ENCODE data around the gene AGPAT1. TPM values are rescaled to one million over a fixed set of nuclear protein-coding genes. Genes with fewer than 3 reads are reported as not detected.

AGPAT1 gene
- total RNA-seq, 2 donors from 2014 or later, result 43.0 to 53.1 TPM

GRCh38 chr6:32220021-32220420 is 44.1 kb upstream of the AGPAT1 start:
- H3K4me3 ChIP-seq, result no peak overlapping the region
- no peaks in the 10 kb centered on the region for H3K36me3 ChIP-seq
- no peak overlapping the region for H3K27ac ChIP-seq
- ATAC-seq (ENCODE audit: insufficient number of reproducible peaks, low FRiP score, low read depth) (no peak), DNase-seq (ENCODE audit: low spot score) (no peak)
- no peaks in the 10 kb centered on the region for H3K4me1 ChIP-seq (ENCODE audit: control insufficient read depth in 1 of 2, low read depth in 2 of 2)
- no peaks in the 10 kb centered on the region for H3K27me3 ChIP-seq (replicated peaks; ENCODE audit: insufficient read depth)
- TF ChIP-seq, protein P1, sequence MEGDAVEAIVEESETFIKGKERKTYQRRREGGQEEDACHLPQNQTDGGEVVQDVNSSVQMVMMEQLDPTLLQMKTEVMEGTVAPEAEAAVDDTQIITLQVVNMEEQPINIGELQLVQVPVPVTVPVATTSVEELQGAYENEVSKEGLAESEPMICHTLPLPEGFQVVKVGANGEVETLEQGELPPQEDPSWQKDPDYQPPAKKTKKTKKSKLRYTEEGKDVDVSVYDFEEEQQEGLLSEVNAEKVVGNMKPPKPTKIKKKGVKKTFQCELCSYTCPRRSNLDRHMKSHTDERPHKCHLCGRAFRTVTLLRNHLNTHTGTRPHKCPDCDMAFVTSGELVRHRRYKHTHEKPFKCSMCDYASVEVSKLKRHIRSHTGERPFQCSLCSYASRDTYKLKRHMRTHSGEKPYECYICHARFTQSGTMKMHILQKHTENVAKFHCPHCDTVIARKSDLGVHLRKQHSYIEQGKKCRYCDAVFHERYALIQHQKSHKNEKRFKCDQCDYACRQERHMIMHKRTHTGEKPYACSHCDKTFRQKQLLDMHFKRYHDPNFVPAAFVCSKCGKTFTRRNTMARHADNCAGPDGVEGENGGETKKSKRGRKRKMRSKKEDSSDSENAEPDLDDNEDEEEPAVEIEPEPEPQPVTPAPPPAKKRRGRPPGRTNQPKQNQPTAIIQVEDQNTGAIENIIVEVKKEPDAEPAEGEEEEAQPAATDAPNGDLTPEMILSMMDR (IDR thresholded peaks at IDR 0.05), result no peak
- H3K9me3 ChIP-seq, result no peaks in the 10 kb centered on the region

- Histone ChIP-seq H3K27ac (no peak overlapping the region), H3K4me3 (no peak overlapping the region), H3K36me3 (no peaks in the 10 kb centered on the region), H3K4me1 (ENCODE audit: control insufficient read depth in 1 of 2, low read depth in 2 of 2) (no peaks in the 10 kb centered on the region), H3K9me3 (no peaks in the 10 kb centered on the region), H3K27me3 (replicated peaks; ENCODE audit: insufficient read depth) (no peaks in the 10 kb centered on the region)
- DNase-seq (ENCODE audit: low spot score), result no peak
- no peak for ATAC-seq (ENCODE audit: insufficient number of reproducible peaks, low FRiP score, low read depth)
- TF ChIP-seq, protein P1 (IDR thresholded peaks at IDR 0.05), result no peak
Observed at GRCh38 chr6:32218167-32218566, 42.3 kb upstream of the AGPAT1 start.

GRCh38 chr6:32216998-32217397 is 41.1 kb upstream of the AGPAT1 start:
- H3K4me3 ChIP-seq, result no peak overlapping the region
- TF ChIP-seq, protein P1 (IDR thresholded peaks at IDR 0.05), result no peak
- ATAC-seq (ENCODE audit: insufficient number of reproducible peaks, low FRiP score, low read depth), result no peak
- no peaks in the 10 kb centered on the region for H3K9me3 ChIP-seq
- no peak for DNase-seq (ENCODE audit: low spot score)
- no peaks in the 10 kb centered on the region for H3K27me3 ChIP-seq (replicated peaks; ENCODE audit: insufficient read depth)
- H3K27ac ChIP-seq, result no peak overlapping the region
- no peaks in the 10 kb centered on the region for H3K4me1 ChIP-seq (ENCODE audit: control insufficient read depth in 1 of 2, low read depth in 2 of 2)
- H3K36me3 ChIP-seq, result no peaks in the 10 kb centered on the region

DNA sequence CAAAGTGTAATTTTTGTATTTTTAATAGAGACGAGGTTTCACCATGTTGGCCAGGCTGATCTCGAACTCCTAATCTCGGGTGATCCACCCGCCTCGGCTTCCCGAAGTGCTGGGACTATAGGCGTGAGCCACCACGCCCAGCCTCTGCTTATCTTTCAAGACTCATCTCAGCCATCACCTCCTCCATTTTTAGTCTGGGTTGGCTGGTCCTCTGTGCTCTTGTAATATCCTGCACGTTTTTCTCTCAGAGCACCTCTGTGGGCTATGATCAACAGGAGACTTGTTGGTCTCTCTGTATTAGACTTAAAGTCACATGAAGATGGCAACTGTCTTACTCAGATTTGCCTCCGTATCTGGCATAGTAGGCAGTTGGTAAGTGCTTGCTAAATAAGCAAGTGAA is 40.4 kb upstream of the AGPAT1 start:
- Histone ChIP-seq H3K36me3 (no peaks in the 10 kb centered on the region), H3K27me3 (replicated peaks; ENCODE audit: insufficient read depth) (no peaks in the 10 kb centered on the region), H3K27ac (no peak overlapping the region), H3K9me3 (no peaks in the 10 kb centered on the region), H3K4me3 (no peak overlapping the region), H3K4me1 (ENCODE audit: control insufficient read depth in 1 of 2, low read depth in 2 of 2) (no peaks in the 10 kb centered on the region)
- ATAC-seq (ENCODE audit: insufficient number of reproducible peaks, low FRiP score, low read depth) (no peak), DNase-seq (ENCODE audit: low spot score) (no peak)
- TF ChIP-seq, protein P1 (IDR thresholded peaks at IDR 0.05), result no peak

- H3K4me3 ChIP-seq, result no peak overlapping the region
- H3K36me3 ChIP-seq, result no peaks in the 10 kb centered on the region
- ATAC-seq (ENCODE audit: insufficient number of reproducible peaks, low FRiP score, low read depth) (no peak), DNase-seq (ENCODE audit: low spot score) (no peak)
- no peaks in the 10 kb centered on the region for H3K27me3 ChIP-seq (replicated peaks; ENCODE audit: insufficient read depth)
- H3K9me3 ChIP-seq, result no peaks in the 10 kb centered on the region
- TF ChIP-seq, protein P1 (IDR thresholded peaks at IDR 0.05), result no peak
- H3K27ac ChIP-seq, result no peak overlapping the region
- no peaks in the 10 kb centered on the region for H3K4me1 ChIP-seq (ENCODE audit: control insufficient read depth in 1 of 2, low read depth in 2 of 2)
Observed at GRCh38 chr6:32215617-32216016, 39.7 kb upstream of the AGPAT1 start.

Data from thoracic aorta (tissue), 2 donors.